Measurements from ENCODE around the gene PPP1R26.
"Not testable (repeated sequence)": the region's sequence is repeated elsewhere in the genome, so short reads cannot be mapped to it uniquely, and the experiment has no call there.

- not testable (repeated sequence) for TF ChIP-seq CTCF (conservative IDR thresholded peaks at IDR 0.05; ENCODE audit: low read depth in 2 of 2); EZH2phosphoT487 (IDR thresholded peaks at IDR 0.05; ENCODE audit: unreplicated experiment); POLR2AphosphoS5 (IDR thresholded peaks at IDR 0.05; ENCODE audit: low read depth); EZH2 (IDR thresholded peaks at IDR 0.05; ENCODE audit: low read depth, unreplicated experiment); REST (IDR thresholded peaks at IDR 0.05; ENCODE audit: unreplicated experiment); CREB1 (CRISPR knock-in tag; IDR thresholded peaks at IDR 0.05; ENCODE audit: low read depth); NANOG (IDR thresholded peaks at IDR 0.05; ENCODE audit: borderline replicate concordance); STAT1 (IDR thresholded peaks at IDR 0.05; ENCODE audit: unreplicated experiment)
Measured at GRCh38 chr9:135534192-135534711, 54.7 kb downstream of the PPP1R26 start.

Measured in GM23338 (cell line).